Measurements from ENCODE around the gene ESPNL. TPM values are rescaled to one million over a fixed set of nuclear protein-coding genes. Genes with fewer than 3 reads are reported as not detected.
A peak's percentile ranks its signal among the peaks of the same experiment; 100 is the strongest.

ESPNL gene
- total RNA-seq, 1 experiment from 2014 or later: 1.1 TPM

DNA sequence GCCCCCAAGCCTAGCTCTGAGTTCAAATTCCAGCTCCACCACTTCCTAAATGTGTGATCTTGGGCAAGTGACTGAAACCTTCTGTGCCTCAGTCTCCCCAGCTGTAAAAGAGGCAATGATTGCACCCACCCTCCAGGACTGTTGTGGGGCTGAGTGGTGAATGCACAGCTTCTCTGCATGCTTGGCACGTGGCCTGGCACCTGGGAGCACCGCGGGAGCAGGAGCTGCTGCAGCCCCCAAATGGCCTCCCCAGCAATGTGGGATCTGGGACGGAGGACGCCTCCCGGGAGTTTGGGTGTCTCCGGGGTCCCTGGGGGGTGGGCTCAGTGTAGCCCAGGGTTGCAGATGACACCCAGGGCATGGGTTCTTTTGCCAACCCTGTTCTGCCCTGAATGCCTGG lies 39.9 kb downstream of the ESPNL start (continued):
- TF ChIP-seq TEAD4 (CRISPR knock-in tag; IDR thresholded peaks at IDR 0.05) (no peak), ZNF232 (CRISPR knock-in tag; IDR thresholded peaks at IDR 0.05) (no peak), MLX (CRISPR knock-in tag; IDR thresholded peaks at IDR 0.05) (no peak), FOXJ3 (CRISPR knock-in tag; IDR thresholded peaks at IDR 0.05; ENCODE audit: borderline replicate concordance) (no peak), ETV6 (CRISPR knock-in tag; IDR thresholded peaks at IDR 0.05) (no peak), SP1 (CRISPR knock-in tag; conservative IDR thresholded peaks at IDR 0.05) (no peak), ZNF423 (CRISPR knock-in tag; IDR thresholded peaks at IDR 0.05) (no peak)
- TF ChIP-seq, protein P1, sequence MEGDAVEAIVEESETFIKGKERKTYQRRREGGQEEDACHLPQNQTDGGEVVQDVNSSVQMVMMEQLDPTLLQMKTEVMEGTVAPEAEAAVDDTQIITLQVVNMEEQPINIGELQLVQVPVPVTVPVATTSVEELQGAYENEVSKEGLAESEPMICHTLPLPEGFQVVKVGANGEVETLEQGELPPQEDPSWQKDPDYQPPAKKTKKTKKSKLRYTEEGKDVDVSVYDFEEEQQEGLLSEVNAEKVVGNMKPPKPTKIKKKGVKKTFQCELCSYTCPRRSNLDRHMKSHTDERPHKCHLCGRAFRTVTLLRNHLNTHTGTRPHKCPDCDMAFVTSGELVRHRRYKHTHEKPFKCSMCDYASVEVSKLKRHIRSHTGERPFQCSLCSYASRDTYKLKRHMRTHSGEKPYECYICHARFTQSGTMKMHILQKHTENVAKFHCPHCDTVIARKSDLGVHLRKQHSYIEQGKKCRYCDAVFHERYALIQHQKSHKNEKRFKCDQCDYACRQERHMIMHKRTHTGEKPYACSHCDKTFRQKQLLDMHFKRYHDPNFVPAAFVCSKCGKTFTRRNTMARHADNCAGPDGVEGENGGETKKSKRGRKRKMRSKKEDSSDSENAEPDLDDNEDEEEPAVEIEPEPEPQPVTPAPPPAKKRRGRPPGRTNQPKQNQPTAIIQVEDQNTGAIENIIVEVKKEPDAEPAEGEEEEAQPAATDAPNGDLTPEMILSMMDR (IDR thresholded peaks at IDR 0.05): no peak

GRCh38 chr2:238140721-238141540 lies 40.8 kb downstream of the ESPNL start:
- ChIA-PET CTCF (interaction anchor here (0.6 to 4.3 kb wide), 10 partner anchors 11 to 1665 kb away, joined by 3 to 41 read pairs (median 4); no protein-coding TSS in a partner anchor), POLR2A (no interaction called here)
- Mint-ChIP-seq H3K4me1 (no peaks in the 10 kb centered on the region), H3K27me3 (ENCODE audit: low read depth) (no peaks in the 10 kb centered on the region), H3K9me3 (no peaks in the 10 kb centered on the region), H3K27ac (no peak overlapping the region), H3K4me3 (no peak overlapping the region), H3K36me3 (no peaks in the 10 kb centered on the region)
- TF ChIP-seq, protein P2, sequence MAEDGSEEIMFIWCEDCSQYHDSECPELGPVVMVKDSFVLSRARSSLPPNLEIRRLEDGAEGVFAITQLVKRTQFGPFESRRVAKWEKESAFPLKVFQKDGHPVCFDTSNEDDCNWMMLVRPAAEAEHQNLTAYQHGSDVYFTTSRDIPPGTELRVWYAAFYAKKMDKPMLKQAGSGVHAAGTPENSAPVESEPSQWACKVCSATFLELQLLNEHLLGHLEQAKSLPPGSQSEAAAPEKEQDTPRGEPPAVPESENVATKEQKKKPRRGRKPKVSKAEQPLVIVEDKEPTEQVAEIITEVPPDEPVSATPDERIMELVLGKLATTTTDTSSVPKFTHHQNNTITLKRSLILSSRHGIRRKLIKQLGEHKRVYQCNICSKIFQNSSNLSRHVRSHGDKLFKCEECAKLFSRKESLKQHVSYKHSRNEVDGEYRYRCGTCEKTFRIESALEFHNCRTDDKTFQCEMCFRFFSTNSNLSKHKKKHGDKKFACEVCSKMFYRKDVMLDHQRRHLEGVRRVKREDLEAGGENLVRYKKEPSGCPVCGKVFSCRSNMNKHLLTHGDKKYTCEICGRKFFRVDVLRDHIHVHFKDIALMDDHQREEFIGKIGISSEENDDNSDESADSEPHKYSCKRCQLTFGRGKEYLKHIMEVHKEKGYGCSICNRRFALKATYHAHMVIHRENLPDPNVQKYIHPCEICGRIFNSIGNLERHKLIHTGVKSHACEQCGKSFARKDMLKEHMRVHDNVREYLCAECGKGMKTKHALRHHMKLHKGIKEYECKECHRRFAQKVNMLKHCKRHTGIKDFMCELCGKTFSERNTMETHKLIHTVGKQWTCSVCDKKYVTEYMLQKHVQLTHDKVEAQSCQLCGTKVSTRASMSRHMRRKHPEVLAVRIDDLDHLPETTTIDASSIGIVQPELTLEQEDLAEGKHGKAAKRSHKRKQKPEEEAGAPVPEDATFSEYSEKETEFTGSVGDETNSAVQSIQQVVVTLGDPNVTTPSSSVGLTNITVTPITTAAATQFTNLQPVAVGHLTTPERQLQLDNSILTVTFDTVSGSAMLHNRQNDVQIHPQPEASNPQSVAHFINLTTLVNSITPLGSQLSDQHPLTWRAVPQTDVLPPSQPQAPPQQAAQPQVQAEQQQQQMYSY (CRISPR knock-in tag; IDR thresholded peaks at IDR 0.05): no peak
- TF ChIP-seq RELA (CRISPR knock-in tag; IDR thresholded peaks at IDR 0.05; ENCODE audit: borderline replicate concordance): peak; percentile 60; the same call in 1 of the 2 replicates
- DNase-seq (ENCODE audit: low spot score) (no peak), ATAC-seq (no peak)

GRCh38 chr2:238141541-238142318 lies 41.6 kb downstream of the ESPNL start:
- Mint-ChIP-seq H3K27me3 (ENCODE audit: low read depth) (no peaks in the 10 kb centered on the region), H3K9me3 (no peaks in the 10 kb centered on the region), H3K4me3 (no peak overlapping the region), H3K4me1 (no peaks in the 10 kb centered on the region), H3K27ac (peak overlapping the region; percentile 65; the same call in 1 of the 2 replicates), H3K36me3 (no peaks in the 10 kb centered on the region)
- no peak for ATAC-seq
- POLR2A ChIA-PET: no interaction called here
- no peak for DNase-seq (ENCODE audit: low spot score)
- CTCF ChIA-PET: interaction anchor here (0.8 to 1.5 kb wide), 5 partner anchors 10 to 35 kb away, joined by 3 to 5 read pairs (median 3); no protein-coding TSS in a partner anchor
- TF ChIP-seq CREM (CRISPR knock-in tag; IDR thresholded peaks at IDR 0.05) (no peak), ATF3 (CRISPR knock-in tag; conservative IDR thresholded peaks at IDR 0.05) (no peak), PRRX2 (CRISPR knock-in tag; IDR thresholded peaks at IDR 0.05) (no peak), JAZF1 (CRISPR knock-in tag; IDR thresholded peaks at IDR 0.05) (no peak), TP53 (CRISPR knock-in tag; IDR thresholded peaks at IDR 0.05) (no peak), TEAD4 (CRISPR knock-in tag; IDR thresholded peaks at IDR 0.05) (no peak), ATF1 (CRISPR knock-in tag; IDR thresholded peaks at IDR 0.05) (no peak)
- TF ChIP-seq, protein P3, sequence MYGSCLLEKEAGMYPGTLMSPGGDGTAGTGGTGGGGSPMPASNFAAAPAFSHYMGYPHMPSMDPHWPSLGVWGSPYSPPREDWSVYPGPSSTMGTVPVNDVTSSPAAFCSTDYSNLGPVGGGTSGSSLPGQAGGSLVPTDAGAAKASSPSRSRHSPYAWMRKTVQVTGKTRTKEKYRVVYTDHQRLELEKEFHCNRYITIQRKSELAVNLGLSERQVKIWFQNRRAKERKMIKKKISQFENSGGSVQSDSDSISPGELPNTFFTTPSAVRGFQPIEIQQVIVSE (CRISPR knock-in tag; IDR thresholded peaks at IDR 0.05; ENCODE audit: borderline replicate concordance): no peak
- TF ChIP-seq, protein P4, sequence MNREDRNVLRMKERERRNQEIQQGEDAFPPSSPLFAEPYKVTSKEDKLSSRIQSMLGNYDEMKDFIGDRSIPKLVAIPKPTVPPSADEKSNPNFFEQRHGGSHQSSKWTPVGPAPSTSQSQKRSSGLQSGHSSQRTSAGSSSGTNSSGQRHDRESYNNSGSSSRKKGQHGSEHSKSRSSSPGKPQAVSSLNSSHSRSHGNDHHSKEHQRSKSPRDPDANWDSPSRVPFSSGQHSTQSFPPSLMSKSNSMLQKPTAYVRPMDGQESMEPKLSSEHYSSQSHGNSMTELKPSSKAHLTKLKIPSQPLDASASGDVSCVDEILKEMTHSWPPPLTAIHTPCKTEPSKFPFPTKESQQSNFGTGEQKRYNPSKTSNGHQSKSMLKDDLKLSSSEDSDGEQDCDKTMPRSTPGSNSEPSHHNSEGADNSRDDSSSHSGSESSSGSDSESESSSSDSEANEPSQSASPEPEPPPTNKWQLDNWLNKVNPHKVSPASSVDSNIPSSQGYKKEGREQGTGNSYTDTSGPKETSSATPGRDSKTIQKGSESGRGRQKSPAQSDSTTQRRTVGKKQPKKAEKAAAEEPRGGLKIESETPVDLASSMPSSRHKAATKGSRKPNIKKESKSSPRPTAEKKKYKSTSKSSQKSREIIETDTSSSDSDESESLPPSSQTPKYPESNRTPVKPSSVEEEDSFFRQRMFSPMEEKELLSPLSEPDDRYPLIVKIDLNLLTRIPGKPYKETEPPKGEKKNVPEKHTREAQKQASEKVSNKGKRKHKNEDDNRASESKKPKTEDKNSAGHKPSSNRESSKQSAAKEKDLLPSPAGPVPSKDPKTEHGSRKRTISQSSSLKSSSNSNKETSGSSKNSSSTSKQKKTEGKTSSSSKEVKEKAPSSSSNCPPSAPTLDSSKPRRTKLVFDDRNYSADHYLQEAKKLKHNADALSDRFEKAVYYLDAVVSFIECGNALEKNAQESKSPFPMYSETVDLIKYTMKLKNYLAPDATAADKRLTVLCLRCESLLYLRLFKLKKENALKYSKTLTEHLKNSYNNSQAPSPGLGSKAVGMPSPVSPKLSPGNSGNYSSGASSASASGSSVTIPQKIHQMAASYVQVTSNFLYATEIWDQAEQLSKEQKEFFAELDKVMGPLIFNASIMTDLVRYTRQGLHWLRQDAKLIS (CRISPR knock-in tag; IDR thresholded peaks at IDR 0.05; ENCODE audit: borderline replicate concordance): no peak

Data from WTC11 (cell line).